ENCODE data around the gene POU6F1.

The POU6F1 gene

GRCh38 chr12:51171884-51172514 is 45.9 kb downstream of the POU6F1 start:
- DNase-seq (ENCODE audit: low spot score), result peak; percentile 46

DNA sequence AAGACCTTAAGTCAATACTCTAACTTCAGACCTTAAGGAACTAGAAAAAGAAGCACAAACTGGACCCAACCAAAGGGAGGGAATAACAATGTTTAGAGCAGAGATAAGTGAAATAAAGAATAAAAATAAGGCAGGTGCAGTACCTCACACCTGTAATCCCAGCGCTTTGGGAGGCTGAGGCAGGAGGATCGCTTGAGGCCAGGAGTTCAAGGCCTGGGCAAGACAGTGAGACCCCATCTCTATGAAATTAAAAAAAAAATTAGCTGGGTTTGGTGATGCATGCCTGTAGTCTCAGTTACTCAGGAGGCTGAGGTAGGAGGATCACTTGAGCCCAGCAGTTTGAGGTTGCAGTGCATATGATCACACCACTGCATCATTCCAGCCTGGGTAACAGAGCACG is 54.1 kb downstream of the POU6F1 start:
- no peak for DNase-seq (ENCODE audit: low spot score)

DNA sequence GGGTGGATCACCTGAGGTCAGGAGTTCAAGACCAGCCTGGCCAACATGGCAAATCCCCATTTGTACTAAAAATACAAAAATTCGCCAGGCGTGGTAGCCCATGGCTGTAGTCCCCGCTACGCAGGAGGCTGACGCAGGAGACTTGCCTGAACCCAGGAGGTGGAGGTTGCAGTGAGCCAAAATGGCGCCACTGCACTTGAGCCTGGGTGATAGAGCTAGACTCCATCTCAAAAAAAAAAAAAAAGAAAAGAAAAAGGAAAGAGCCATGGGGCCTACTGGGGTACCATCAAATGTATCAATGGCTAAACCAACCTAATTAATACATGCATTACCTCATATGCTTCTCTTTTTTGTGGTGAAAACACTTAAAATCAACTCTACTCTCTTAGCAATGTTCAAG is 55.6 kb downstream of the POU6F1 start:
- no peak for DNase-seq (ENCODE audit: low spot score)

DNA sequence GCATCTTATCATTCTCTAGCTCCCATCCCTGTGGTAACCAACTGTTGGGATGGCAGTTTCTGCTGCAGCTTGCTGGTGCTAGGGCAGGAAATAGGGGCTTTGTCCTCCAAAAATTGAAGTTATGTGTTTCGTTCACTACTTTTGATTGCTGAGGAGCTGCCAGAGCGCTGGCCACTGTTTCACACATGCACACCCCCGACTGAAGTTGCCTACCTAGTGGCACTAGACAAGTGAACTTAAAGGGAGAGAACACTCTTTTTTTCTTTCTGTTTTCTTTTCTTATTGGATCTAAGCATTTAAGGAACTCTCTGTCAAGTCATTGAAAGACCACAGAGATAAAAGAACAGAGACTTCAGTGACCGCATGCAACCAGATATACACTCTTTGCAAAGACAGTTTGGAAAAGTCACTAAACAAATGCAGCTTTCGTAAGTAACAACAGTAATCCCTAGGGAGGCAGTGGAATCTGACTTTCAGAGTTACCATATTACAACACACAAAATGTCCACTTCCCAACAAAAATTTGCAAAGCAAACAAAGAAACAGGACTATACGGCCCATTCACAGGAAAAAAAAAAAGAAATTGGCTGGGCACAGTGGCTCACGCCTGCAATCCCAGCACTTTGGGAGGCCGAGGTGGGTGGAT is 56.9 kb downstream of the POU6F1 start:
- no peak for DNase-seq (ENCODE audit: low spot score)

DNA sequence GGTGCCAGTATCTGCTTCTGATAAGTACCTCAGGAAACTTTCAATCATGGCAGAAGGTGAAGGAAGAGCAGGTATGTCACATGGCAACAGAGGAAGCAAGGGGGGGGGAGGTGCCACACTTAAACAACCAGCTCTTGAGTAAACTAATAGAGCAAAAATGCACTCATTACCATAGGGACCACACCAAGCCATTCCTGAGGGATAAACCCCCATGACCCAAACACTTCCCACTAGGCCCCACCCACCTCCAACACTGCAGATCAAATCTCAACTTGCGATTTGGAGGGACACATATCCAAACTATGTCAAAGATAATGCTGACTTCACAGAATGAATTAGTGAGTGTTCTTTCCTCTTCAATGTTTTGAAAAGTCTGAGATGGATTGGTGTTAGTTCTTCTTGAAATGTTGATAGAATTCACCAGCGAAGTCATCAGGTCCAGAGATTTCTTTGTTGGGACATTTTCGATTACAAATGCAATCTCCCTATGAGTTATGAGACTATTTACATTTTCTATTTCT is 61.6 kb downstream of the POU6F1 start:
- no peak for DNase-seq (ENCODE audit: low spot score)

GRCh38 chr12:51152953-51153352 is 64.9 kb downstream of the POU6F1 start:
- no peak for DNase-seq (ENCODE audit: low spot score)

DNA sequence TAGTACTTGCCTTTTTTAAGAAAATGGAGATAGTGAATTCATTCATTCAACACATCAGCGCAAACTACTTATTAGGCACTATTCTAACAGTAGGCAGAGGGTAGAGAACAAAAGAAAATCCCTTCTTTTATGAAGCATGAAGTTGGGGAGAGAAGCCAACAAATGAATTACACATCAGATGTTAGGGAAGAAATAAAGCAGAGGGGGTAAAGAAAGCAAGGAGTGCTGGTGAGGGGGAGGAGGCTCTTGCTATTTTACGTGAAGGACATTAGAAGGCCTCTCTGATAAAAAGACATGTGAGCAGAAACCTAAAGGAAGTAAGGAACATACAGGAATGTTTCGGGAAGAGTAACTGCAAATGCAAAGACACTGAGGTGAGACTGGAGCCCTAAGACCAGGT is 67.1 kb downstream of the POU6F1 start:
- no peak for DNase-seq (ENCODE audit: low spot score)

DNA sequence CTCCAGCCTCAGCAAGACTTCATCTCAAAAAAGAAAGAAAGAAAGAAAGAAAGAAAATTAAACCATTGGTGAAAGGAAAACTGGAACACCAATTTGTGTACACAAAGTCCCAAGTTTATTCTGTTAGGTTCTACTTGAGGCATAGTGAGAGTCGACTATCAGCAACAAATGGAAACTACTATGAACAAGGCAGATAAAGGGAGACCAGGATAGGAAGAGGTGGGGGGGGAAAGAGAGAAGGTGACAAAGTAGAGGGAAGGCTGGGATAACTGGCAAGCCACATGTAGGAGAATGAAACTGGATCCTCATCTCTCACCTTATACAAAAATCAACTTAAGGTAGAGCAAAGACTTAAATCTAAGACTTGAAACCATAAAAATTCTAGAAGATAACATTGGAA is 70.6 kb downstream of the POU6F1 start:
- no peak for DNase-seq (ENCODE audit: low spot score)

- no peak for DNase-seq (ENCODE audit: low spot score)
These were observed 78.5 kb downstream of the POU6F1 start for GRCh38 chr12:51139292-51139844.

Small RNA genes lying within 50 kb of the gene (small RNA-seq; reads per million reads assigned to genes)
- gene RF00019 (0 reads per million in 2 experiments), gene RNU6-199P (0 reads per million in 2 experiments)

Data from SK-N-DZ (cell line).